ENCODE results near the gene MORC4.

MORC4 gene

DNA sequence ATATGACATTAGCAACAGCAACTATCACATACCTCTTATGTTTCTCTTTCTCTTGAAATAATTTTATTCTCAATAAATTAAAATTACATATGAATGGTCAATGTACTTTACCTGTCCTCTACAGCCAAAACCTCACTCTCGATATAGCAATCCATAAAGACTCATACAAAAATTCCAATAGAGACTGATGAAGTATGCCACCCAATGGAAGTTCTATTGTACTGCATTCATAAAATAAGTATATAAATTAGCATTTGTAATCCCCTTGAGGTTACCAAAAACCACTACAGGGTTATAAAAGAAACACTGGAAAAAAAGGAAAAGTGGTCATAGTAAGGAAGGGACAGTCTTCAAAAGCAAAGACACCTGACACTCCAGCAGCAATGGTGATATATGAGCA lies 47.0 kb downstream of the MORC4 start:
- DNase-seq (ENCODE audit: low read depth in 1 of 2, low spot score in 1 of 2), result no peak

DNA sequence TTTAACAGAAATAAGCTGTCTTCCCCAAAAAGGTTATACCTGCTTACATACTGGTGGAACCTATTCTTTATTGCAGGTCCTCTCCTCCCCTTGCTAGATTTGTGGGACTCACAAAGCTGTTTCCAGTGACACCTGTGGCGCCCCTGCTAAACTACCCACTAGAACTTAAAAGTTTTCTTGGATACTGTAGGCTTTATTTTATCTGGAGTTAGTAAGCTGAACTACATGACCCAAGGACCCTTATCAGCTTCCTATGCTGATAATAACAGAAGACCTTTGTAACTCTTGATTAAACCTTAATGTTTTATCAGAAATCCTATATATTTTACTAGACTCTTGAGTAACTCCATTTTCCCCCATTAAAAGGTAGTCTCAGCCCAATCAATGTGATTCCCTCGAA lies 47.5 kb downstream of the MORC4 start:
- no peak for DNase-seq (ENCODE audit: low read depth in 1 of 2, low spot score in 1 of 2)

DNA sequence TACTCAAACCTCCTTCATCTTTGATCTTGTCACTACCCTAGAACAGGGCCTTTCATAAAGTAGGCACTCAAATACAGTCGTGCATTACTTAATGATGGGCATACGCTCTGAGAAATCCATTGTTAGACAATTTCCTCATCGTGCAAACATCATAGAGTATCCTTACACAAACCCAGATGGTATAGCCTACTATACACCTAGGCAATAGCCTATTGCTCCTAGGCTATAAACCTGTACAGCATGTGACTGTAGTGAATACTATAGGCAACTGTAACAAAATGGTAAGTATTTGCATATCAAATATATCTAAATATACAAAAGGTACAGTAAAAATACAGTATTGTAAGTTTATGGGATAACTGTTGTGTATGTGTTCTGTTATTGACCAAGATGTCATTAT lies 47.9 kb downstream of the MORC4 start:
- DNase-seq (ENCODE audit: low read depth in 1 of 2, low spot score in 1 of 2), result no peak

DNA sequence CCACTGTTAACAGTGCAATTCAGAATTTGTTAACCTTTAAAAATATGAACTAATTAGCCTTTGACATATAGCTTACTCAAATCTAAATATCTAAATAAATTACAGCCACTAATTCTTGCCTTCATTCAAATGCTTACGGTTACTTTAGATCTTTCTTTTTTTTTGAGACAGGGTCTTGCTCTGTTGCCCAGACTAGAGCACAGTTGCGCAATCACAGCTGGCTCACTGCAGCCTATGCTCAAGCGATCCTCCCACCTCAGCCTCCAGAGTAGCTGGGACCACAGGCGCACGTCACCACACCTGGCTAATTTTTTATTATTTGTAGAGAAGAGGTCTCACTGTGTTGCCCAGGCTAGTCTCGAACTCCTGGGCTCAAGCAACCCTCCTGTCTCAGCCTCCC lies 48.8 kb downstream of the MORC4 start:
- no peak for DNase-seq (ENCODE audit: low read depth in 1 of 2, low spot score in 1 of 2)

- no peak for DNase-seq (ENCODE audit: low read depth in 1 of 2, low spot score in 1 of 2)
These were observed 49.6 kb downstream of the MORC4 start for GRCh38 chrX:106950381-106950780.

- DNase-seq (ENCODE audit: low read depth in 1 of 2, low spot score in 1 of 2), result no peak
These were observed 50.6 kb downstream of the MORC4 start for GRCh38 chrX:106949366-106949765.

- no peak for DNase-seq (ENCODE audit: low read depth in 1 of 2, low spot score in 1 of 2)
These were observed 51.4 kb downstream of the MORC4 start for GRCh38 chrX:106948641-106949040.

GRCh38 chrX:106946464-106946863 lies 53.5 kb downstream of the MORC4 start:
- DNase-seq (ENCODE audit: low read depth in 1 of 2, low spot score in 1 of 2), result no peak

DNA sequence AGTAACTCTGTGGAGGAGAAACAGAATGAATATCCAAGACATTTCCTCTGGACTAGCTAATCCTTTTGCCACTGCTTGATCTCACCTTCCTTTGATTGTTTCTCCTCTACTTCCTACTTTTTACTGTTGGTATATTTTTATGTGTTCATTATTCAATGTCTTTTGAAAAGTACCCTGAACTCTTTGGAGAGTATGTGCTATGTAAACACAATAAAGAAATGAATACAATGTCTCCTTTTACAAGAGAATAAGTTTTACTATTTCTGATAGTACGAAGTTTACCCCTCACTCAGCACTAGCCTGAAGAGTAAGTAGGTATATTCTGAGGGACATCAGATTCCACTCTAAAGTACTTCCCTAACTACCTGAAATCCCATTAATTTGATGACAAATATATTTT lies 59.9 kb downstream of the MORC4 start:
- DNase-seq (ENCODE audit: low read depth in 1 of 2, low spot score in 1 of 2), result no peak

GRCh38 chrX:106939566-106939965 lies 60.4 kb downstream of the MORC4 start:
- no peak for DNase-seq (ENCODE audit: low read depth in 1 of 2, low spot score in 1 of 2)

DNA sequence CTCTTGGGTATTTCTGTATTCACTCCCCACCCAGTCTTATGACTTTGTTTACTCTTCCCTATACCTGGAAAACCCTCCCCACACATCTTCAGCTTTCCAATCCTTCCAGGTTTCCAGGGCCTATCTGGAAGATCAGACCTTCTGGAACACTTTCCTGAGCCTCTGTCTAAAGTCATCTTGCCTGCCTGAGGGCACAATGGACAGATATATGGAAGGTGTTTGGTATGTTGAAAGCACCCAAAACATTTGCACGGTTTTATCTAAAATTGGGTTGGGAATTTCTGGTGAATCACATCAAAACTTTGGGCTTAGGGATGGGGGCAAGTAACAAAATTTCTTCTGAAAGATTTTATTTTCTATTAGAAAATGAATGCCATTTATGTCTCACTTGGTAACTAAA lies 63.8 kb downstream of the MORC4 start:
- DNase-seq (ENCODE audit: low read depth in 1 of 2, low spot score in 1 of 2), result no peak

- DNase-seq (ENCODE audit: low read depth in 1 of 2, low spot score in 1 of 2), result no peak
These were observed 64.8 kb downstream of the MORC4 start for GRCh38 chrX:106935175-106935574.

DNA sequence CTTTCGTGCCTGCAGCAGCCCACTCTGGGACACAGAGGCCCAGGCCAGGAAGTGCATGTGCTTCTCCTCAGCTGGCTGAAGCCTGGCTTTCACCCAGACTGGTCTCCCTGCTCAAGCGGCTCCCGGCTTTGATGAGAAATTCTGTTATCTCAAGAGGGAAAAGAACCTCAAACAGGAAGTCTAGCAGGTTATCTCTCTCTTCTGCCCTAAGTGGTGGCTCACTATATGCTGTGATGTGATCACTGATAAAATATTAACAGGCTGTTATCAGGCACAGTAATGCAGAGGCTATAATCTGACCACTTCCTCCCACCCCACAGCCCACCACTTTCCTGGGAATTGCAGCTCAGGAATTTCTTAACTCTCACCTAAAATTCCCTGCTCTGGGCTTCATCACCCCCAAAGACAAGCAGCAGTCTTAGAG lies 66.5 kb downstream of the MORC4 start:
- no peak for DNase-seq (ENCODE audit: low read depth in 1 of 2, low spot score in 1 of 2)

GRCh38 chrX:106932960-106933537 lies 67.0 kb downstream of the MORC4 start:
- DNase-seq (ENCODE audit: low read depth in 1 of 2, low spot score in 1 of 2), result no peak

DNA sequence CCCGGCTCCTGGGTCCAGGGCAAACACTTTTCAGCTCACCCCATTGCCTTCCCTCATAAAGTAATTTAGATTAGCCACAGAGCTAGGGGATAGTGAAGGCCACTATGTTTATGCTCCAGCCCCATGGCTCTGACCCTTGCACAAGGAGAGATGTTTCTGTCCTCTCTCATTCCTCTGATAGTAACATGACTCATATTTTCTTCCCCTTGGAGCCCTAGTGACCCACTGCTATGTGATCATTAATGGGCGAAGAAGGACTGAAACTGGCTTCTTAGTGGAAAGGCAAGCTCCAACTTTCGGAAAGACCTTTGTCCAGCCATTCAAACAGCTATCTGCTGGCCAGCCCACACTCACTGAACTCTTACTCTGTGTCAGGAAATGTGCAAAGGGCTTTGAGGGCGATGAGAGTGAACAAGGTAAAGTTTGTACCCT lies 67.5 kb downstream of the MORC4 start:
- DNase-seq (ENCODE audit: low read depth in 1 of 2, low spot score in 1 of 2), result no peak

DNA sequence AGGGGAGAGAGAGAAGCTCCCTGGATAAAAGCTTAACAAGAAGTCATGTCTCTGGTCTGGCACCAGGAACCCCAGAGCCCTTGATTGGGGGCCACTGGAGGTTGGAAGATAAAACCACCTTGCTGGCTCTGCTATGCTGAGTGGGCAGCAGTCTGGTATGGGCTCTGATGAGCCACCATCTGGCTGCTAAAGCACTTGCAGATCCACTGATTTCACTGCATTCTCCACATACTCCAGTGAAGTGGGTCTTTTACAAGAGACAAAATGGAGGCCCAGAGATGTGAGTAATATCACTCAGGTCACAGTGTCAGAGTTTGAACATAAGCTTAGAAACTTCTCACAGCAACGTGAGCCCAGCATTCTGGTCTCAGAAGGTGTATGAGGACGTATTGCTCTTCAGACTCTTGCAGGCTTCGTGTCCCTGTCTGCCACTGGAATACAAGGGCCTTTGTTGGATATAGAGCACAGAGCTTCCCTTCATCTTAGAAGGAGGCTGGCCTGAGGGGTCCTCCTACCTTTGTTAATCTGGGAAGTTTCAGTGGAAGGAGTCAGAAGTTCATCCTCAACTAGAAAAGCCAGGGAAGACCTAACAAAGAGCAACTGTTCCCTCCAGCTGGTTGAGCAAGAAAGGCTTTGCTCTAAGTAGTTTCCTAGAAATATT lies 68.1 kb downstream of the MORC4 start:
- no peak for DNase-seq (ENCODE audit: low read depth in 1 of 2, low spot score in 1 of 2)

DNA sequence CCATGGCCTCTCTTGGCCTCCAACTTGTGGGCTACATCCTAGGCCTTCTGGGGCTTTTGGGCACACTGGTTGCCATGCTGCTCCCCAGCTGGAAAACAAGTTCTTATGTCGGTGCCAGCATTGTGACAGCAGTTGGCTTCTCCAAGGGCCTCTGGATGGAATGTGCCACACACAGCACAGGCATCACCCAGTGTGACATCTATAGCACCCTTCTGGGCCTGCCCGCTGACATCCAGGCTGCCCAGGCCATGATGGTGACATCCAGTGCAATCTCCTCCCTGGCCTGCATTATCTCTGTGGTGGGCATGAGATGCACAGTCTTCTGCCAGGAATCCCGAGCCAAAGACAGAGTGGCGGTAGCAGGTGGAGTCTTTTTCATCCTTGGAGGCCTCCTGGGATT lies 71.8 kb downstream of the MORC4 start:
- DNase-seq (ENCODE audit: low read depth in 1 of 2, low spot score in 1 of 2), result no peak

- no peak for DNase-seq (ENCODE audit: low read depth in 1 of 2, low spot score in 1 of 2)
These were observed 72.3 kb downstream of the MORC4 start for GRCh38 chrX:106927700-106928099.

DNA sequence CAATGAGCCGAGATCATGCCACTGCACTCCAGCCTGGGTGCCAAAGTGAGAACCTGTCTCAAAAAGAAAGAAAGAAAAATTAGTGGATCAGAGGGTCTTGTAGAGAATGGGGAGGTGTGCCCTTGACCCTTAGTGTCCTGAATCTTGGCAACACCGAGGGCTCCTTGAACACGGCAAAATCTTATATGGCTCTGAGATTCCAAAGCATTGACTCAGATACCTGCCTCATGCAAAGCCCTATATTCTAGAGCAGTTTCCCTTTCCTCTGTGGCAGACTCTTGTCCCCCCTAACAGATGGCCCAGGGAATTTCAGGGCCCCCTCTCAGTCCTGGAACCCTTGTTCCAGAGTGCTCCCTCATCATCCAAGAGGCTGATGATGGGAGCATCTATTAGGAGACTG lies 73.0 kb downstream of the MORC4 start:
- DNase-seq (ENCODE audit: low read depth in 1 of 2, low spot score in 1 of 2), result no peak

DNA sequence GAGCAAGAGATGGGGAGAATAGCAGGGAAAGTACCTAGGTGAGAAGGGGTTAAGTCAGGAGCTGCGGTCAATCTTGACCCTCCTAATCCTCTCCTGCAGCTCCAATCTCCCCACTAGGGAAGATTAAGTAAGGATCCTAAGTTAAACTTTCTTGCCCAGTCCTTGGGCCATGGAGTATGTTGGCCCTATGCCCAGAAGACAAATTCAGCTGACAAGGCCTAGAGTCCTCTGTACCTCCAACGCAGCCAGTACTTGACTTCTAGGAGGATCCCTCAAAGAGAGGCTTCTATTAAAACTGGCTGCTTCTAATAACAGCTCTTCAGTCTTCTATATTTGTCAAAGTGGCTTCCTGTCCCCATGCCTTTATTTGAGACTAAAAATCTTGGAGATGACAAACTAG lies 78.4 kb downstream of the MORC4 start:
- DNase-seq (ENCODE audit: low read depth in 1 of 2, low spot score in 1 of 2), result no peak

DNA sequence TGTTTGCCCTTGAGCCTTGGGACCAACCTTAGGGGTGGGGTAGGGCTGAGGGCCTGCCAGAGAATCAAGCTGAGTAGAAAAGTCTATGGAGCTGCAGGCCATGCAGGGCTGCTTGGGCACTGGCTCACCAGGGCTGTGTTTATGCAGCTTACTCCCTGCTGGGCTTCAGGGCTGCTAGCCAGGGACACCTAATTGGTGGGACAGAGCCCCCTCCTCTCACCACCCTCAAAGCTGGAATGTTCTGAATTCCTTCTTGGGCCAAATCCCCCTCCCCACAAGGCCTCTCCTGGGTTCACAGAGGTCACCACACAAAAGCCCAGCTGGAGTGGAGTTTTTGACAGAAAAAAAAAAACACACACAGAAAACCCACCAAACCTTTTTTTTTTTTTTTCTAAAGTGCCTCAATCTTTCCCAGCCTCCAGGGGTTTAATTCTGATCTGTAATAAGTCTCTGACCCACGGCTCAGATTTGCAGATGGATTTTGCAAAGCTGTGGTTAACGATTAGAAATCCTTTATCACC lies 80.0 kb downstream of the MORC4 start, which contains the start of gene CLDN2:
Gene CLDN2, plus strand, starts transcription at position 471 of the 521 bp plus-strand sequence. CDS start 7,827 bp downstream, outside the sequence.
- DNase-seq (ENCODE audit: low read depth in 1 of 2, low spot score in 1 of 2), result no peak

GRCh38 chrX:106917830-106918500 lies 82.0 kb downstream of the MORC4 start:
- DNase-seq (ENCODE audit: low read depth in 1 of 2, low spot score in 1 of 2), result no peak

Measured in activated CD4-positive, alpha-beta T cell treated with anti-CD3 and anti-CD28 coated beads, Interleukin-2, amount 50 U/mL, for 24 hours (primary cell).